Cardiac fibroblast (primary cell): Measurements from ENCODE around the gene DGKB.

Experiments
- DNase-seq, 2 donors: peaks; one replicate each; pipeline versions ENCODE4 v3.0.0 to v3.0.0-alpha.2; 2010; ENCODE audit warnings: low read depth in 2 of 2
- H3K4me3 ChIP-seq, 2 donors: replicated peaks in 1 of 2; 1 replicate in 1 of 2; 2 replicates in 1 of 2; pipeline ENCODE4 v1.5.1; 2011; ENCODE audit warnings: low read depth in 2 of 2, low read length in 2 of 2, mild to moderate bottlenecking in 2 of 2, moderate library complexity in 1 of 2
- TF ChIP-seq, protein P1 (sequence below): IDR thresholded peaks from one replicate; pipeline ENCODE4 v1.5.1; 2011; ENCODE audit warnings: low read depth, mild to moderate bottlenecking, low read length, inconsistent platforms

Gene DGKB

DNA sequence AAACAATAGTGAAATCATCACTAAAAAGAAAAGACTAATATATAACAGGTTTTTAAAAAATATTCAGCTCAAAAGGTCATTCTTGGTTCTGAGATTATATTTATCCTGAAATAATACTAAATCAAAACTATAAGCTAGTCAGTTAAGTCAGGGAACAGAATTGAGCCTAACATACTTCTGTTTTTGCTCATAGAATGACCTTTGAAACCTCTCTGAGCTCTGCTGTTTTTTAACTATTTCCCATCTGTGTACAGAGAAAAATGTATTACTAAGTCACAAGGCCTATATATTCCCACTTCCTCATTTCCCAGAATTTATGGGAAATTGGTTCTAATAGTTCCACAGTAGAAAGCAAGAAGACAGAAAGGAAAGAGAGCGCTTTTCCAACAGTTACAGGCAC is 566.3 kb downstream of the DGKB start:
- TF ChIP-seq, protein P1, sequence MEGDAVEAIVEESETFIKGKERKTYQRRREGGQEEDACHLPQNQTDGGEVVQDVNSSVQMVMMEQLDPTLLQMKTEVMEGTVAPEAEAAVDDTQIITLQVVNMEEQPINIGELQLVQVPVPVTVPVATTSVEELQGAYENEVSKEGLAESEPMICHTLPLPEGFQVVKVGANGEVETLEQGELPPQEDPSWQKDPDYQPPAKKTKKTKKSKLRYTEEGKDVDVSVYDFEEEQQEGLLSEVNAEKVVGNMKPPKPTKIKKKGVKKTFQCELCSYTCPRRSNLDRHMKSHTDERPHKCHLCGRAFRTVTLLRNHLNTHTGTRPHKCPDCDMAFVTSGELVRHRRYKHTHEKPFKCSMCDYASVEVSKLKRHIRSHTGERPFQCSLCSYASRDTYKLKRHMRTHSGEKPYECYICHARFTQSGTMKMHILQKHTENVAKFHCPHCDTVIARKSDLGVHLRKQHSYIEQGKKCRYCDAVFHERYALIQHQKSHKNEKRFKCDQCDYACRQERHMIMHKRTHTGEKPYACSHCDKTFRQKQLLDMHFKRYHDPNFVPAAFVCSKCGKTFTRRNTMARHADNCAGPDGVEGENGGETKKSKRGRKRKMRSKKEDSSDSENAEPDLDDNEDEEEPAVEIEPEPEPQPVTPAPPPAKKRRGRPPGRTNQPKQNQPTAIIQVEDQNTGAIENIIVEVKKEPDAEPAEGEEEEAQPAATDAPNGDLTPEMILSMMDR, result no peak
- no peak for DNase-seq
- no peak overlapping the region for H3K4me3 ChIP-seq

DNA sequence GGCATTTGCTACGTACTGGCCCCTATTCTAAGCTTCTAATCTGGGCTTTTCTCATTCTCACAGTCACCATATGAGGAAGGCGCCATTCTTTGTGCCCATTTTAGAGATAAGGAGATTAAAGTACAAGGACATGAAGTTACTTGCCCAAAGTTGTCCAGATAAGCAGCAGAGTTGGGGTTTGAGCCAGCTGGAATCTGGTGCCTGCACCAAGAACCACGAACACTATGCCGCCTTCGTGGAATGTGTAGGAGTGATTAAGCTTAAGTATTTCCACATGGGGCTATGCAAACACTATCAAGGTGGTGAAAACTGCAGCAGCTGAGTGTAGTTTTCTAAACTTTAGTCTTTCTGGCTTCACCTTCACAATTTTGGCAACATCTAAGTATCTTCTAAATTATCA is 570.4 kb downstream of the DGKB start:
- DNase-seq, result peak; percentile 28 to 81
- H3K4me3 ChIP-seq, result no peak overlapping the region
- TF ChIP-seq, protein P1, result no peak

DNA sequence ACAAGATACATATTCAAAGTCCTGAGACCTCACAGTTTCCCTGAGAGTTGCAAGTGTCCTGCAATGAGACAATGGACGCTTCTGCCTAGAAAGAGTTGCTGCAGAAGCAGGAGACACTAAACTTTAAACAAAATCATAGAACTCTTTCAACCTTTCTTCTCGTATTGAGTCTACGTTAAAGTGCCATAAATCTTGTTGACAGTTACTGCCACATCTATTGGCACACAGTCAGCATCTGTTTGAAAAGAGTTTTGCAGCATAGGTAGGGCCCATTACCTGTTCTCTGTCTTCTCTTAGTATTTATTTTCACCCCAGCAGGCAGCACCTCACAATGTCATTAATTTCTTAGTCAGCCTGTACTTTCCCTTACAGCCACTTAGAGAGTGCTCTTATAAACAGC is 577.8 kb downstream of the DGKB start:
- no peak overlapping the region for H3K4me3 ChIP-seq
- TF ChIP-seq, protein P1, result no peak
- no peak for DNase-seq

DNA sequence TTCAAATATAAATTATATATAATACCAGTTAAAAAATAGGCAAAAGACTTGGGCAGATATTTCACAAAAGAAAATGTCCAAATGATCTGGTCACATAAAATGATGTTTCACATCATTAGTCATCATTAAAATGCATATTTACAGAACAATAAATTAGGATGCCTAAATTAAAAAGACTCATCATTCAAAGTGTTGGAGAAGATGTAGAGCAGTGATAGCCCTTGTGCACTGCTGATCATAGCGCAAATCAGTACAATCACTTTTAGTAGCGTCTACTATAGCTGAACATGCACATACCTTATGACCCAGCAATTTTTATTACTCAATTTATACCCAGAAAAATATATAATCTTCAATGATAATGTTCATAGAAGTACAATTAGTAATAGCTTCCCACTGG is 579.8 kb downstream of the DGKB start:
- TF ChIP-seq, protein P1, result no peak
- H3K4me3 ChIP-seq, result no peak overlapping the region
- DNase-seq, result no peak

DNA sequence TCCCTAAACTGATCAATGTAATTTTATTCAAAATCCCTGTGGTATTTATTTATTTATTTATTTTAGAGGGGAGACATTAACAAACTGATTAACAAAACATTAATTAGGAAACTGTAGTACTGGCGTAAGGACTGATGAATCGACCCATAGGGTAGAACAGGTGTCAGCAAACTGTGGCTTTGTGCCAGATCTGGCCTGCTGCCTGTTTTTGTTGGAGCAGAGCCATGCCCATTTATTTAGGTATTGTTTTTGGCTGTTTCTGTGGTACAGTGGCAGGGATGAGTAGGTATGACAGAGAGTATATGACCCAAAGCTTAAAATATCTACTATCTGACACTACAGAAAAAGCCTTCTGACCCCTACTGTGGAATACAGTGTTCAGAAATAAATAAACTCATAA is 580.6 kb downstream of the DGKB start:
- no peak for DNase-seq
- no peak overlapping the region for H3K4me3 ChIP-seq
- TF ChIP-seq, protein P1, result no peak

DNA sequence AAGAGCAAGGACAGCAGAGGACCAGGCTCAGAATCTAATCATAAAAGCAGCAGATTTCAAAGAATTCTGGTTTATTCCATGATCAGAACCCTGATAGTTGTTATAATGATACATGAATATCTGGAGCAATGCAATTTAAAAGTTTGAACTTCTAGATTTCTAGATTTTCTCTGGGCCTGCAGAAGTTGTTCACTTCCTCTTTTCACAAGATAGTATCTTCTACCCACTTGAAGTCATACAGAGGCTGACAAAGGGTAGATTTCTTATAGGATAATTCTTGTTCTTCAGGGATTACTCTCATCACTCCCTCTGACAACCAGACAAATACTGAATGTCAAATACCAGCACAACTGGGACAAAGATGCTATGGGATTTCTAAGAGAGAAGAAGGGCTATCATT is 593.1 kb downstream of the DGKB start:
- TF ChIP-seq, protein P1, result no peak
- no peak for DNase-seq
- H3K4me3 ChIP-seq, result no peak overlapping the region

DNA sequence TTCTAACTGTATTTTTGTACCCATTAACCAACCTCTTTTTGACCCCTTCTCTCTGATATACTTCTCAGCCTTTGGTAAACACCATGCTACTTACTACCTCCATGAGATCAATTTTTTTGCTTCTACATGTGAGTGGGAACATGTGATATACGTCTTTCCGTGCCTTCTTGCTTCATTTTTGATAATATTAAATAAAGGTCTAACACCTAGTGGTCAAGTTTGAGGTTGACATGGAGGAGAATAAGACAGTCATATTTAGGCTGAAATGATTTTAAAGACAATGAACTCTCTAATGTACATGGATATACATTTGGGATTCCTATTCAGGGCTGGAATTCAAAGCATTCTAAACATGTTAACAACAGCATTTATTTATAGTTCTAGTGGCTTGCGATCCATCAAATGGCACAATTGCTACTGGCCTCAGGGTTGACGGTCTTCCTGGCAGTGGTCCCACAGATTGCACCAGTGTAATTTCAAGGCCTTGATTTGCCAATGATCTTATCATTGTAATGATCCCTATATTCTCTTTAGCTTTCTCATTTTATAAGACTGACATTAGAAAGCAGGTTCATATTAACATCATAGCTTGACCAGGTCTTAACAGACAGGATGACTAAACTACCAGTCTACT is 597.2 kb downstream of the DGKB start:
- TF ChIP-seq, protein P1, result no peak

More for the DNA sequence above, 597.2 kb downstream of the DGKB start:
- no peak overlapping the region for H3K4me3 ChIP-seq
- peak in 1 of 2 donors; percentile 6 for DNase-seq
